H1 (cell line): ENCODE data around the gene UBAP2L. TPM values are rescaled to one million over a fixed set of nuclear protein-coding genes. Genes with fewer than 3 reads are reported as not detected.

ENCODE experiments used
- CTCF ChIA-PET: fragments of 300-600 bp; sonication (Branson Sonifier 250); formaldehyde crosslinking; loops from one replicate; lab custom pipeline; 2021; ENCODE audit not compliant: partially characterized antibody; lab: Charles Lee
- POLR2A ChIA-PET: fragments of 300-600 bp; sonication (Branson Sonifier 250); formaldehyde crosslinking; loops from one replicate; lab custom pipeline; 2021; ENCODE audit warnings: inconsistent platforms; ENCODE audit not compliant: partially characterized antibody; lab: Charles Lee
- DNase-seq, 2 experiments: peaks; one replicate each; pipeline versions ENCODE4 v3.0.0 to v3.0.0-alpha.2; 2010 to 2022; ENCODE audit warnings: low spot score in 2 of 2, low read depth in 1 of 2, mixed read lengths in 1 of 2
- FAIRE-seq: peaks from 2 replicates; lab custom pipeline; 2011; peaks lifted over from hg19 to GRCh38; lab: Jason Lieb, UNC
- H2AFZ ChIP-seq: 2 replicates; pipeline ENCODE4 v1.8.1; 2012; ENCODE audit warnings: low read length, inconsistent platforms
- H2AK5ac ChIP-seq: 2 replicates; pipeline ENCODE4 v1.6.1; 2013; ENCODE audit warnings: low read depth, low read length
- H2BK120ac ChIP-seq: replicated peaks from 2 replicates; pipeline ENCODE3; 2013; ENCODE audit warnings: low read depth, low read length, inconsistent platforms
- H2BK12ac ChIP-seq: 2 replicates; pipeline ENCODE4 v1.6.1; 2013; ENCODE audit warnings: low read depth, low read length
- H2BK15ac ChIP-seq: 2 replicates; pipeline ENCODE4 v1.6.1; 2013; ENCODE audit warnings: low read length
- H2BK20ac ChIP-seq: 2 replicates; pipeline ENCODE4 v1.6.1; 2013; ENCODE audit warnings: low read length
- H2BK5ac ChIP-seq: 2 replicates; pipeline ENCODE4 v1.6.1; 2013; ENCODE audit warnings: low read depth, low read length
- H3K14ac ChIP-seq: 2 replicates; pipeline ENCODE4 v1.6.1; 2013; ENCODE audit warnings: inconsistent platforms; ENCODE audit not compliant: insufficient read length
- H3K18ac ChIP-seq: 2 replicates; pipeline ENCODE4 v1.6.1; 2013; ENCODE audit warnings: low read length; ENCODE audit errors: extremely low read depth
- H3K23ac ChIP-seq: 2 replicates; pipeline ENCODE4 v1.6.1; 2013; ENCODE audit warnings: inconsistent platforms; ENCODE audit not compliant: insufficient read length
- H3K23me2 ChIP-seq: 2 replicates; pipeline ENCODE4 v1.6.1; 2013; ENCODE audit warnings: low read depth, low read length
- H3K27ac ChIP-seq: 2 replicates; pipeline ENCODE4 v1.6.1; 2011; ENCODE audit warnings: low read depth, low read length, inconsistent platforms
- H3K27me3 ChIP-seq, 4 experiments: replicated peaks in 1 of 4; 1 replicate in 1 of 4; 2 replicates in 3 of 4; pipeline versions ENCODE4 v1.6.1 to v1.8.1; 2011 to 2013; ENCODE audit warnings: low read length in 3 of 4, mild to moderate bottlenecking in 3 of 4, inconsistent platforms in 2 of 4, mixed read lengths in 2 of 4, moderate library complexity in 1 of 4; ENCODE audit not compliant: control insufficient read depth in 3 of 4, insufficient read depth in 3 of 4; ENCODE audit errors: extremely low read depth in 1 of 4
- H3K36me3 ChIP-seq, 4 experiments: 2 replicates each; pipeline versions ENCODE4 v1.6.1 to v1.8.1; 2011 to 2013; ENCODE audit warnings: mild to moderate bottlenecking in 4 of 4, low read length in 3 of 4, moderate library complexity in 2 of 4, control low read depth in 1 of 4, inconsistent platforms in 1 of 4; ENCODE audit not compliant: insufficient read depth in 4 of 4, control insufficient read depth in 2 of 4
- H3K4ac ChIP-seq: replicated peaks from 2 replicates; pipeline ENCODE3; 2013; ENCODE audit warnings: low read length, low read depth, mixed read lengths, inconsistent platforms; ENCODE audit not compliant: insufficient read length
- H3K4me1 ChIP-seq, 4 experiments: replicated peaks in 1 of 4; 1 replicate in 1 of 4; 2 replicates in 3 of 4; pipeline versions ENCODE4 v1.6.1 to v1.8.1; 2011 to 2013; ENCODE audit warnings: low read length in 3 of 4, inconsistent platforms in 2 of 4, mixed read lengths in 1 of 4; ENCODE audit not compliant: insufficient read depth in 4 of 4, control insufficient read depth in 3 of 4
- H3K4me2 ChIP-seq, 2 experiments: 2 replicates each; pipeline versions ENCODE4 v1.6.1 to v1.8.1; 2011 to 2013; ENCODE audit warnings: low read depth in 2 of 2, low read length in 2 of 2, control low read depth in 1 of 2, inconsistent platforms in 1 of 2, mild to moderate bottlenecking in 1 of 2; ENCODE audit not compliant: insufficient read depth in 1 of 2
- H3K4me3 ChIP-seq, 4 experiments: fragments of 200-600, 300-600 bp in 1 of 4; sonication (generic), shearing (Covaris generic), sonication (Bioruptor Twin) in 1 of 4; 2 replicates each; pipeline versions ENCODE4 v1.5.1 to v1.8.1; 2011 to 2016; ENCODE audit warnings: low read length in 4 of 4, low read depth in 3 of 4, control low read depth in 2 of 4, inconsistent platforms in 2 of 4, mild to moderate bottlenecking in 2 of 4, mixed read lengths in 1 of 4, moderate library complexity in 1 of 4; ENCODE audit not compliant: insufficient read depth in 2 of 4; ENCODE audit errors: extremely low read depth in 1 of 4
- H3K56ac ChIP-seq: replicated peaks from 2 replicates; pipeline ENCODE3; 2013; ENCODE audit warnings: low read depth, mild to moderate bottlenecking, mixed read lengths, low read length, inconsistent platforms; ENCODE audit not compliant: insufficient read length
- H3K79me1 ChIP-seq: 2 replicates; pipeline ENCODE4 v1.6.1; 2013; ENCODE audit warnings: low read depth, low read length, control low read depth
- H3K79me2 ChIP-seq, 2 experiments: 2 replicates each; pipeline versions ENCODE4 v1.6.1 to v1.8.1; 2012 to 2013; ENCODE audit warnings: low read length in 2 of 2, mild to moderate bottlenecking in 2 of 2, inconsistent platforms in 1 of 2; ENCODE audit not compliant: insufficient read depth in 2 of 2, control insufficient read depth in 1 of 2
- H3K9ac ChIP-seq, 4 experiments: replicated peaks in 1 of 4; 1 replicate in 1 of 4; 2 replicates in 3 of 4; pipeline versions ENCODE4 v1.6.1 to v1.8.1; 2011 to 2013; ENCODE audit warnings: low read depth in 3 of 4, low read length in 3 of 4, control low read depth in 2 of 4, mild to moderate bottlenecking in 2 of 4, moderate library complexity in 2 of 4, inconsistent platforms in 1 of 4; ENCODE audit errors: extremely low read depth in 1 of 4
- H3K9me3 ChIP-seq, 2 experiments: 2 replicates each; pipeline versions ENCODE4 v1.6.1 to v1.8.1; 2012 to 2013; ENCODE audit warnings: mild to moderate bottlenecking in 2 of 2, moderate library complexity in 2 of 2, control low read depth in 1 of 2, inconsistent platforms in 1 of 2, low read depth in 1 of 2, low read length in 1 of 2, mixed read lengths in 1 of 2; ENCODE audit not compliant: insufficient read depth in 2 of 2
- H4K20me1 ChIP-seq, 2 experiments: replicated peaks in 1 of 2; 2 replicates each; pipeline versions ENCODE3 to v1.8.1; 2011 to 2013; ENCODE audit warnings: inconsistent platforms in 2 of 2, low read length in 2 of 2, mild to moderate bottlenecking in 1 of 2; ENCODE audit not compliant: insufficient read depth in 2 of 2, control insufficient read depth in 1 of 2
- H4K5ac ChIP-seq: 2 replicates; pipeline ENCODE4 v1.6.1; 2013; ENCODE audit warnings: low read length, low read depth, mixed read lengths, inconsistent platforms; ENCODE audit not compliant: insufficient read length
- H4K8ac ChIP-seq: 2 replicates; pipeline ENCODE4 v1.8.0; 2013; ENCODE audit warnings: mild to moderate bottlenecking, moderate library complexity, low read length, inconsistent platforms; ENCODE audit not compliant: insufficient read depth; ENCODE audit errors: extremely low read depth
- H4K91ac ChIP-seq: replicated peaks from 2 replicates; pipeline ENCODE3; 2013; ENCODE audit warnings: low read length, mixed read lengths, inconsistent platforms; ENCODE audit not compliant: insufficient read length
- BACH1 ChIP-seq: IDR thresholded peaks from 2 replicates; pipeline ENCODE4 v1.6.1; 2012; ENCODE audit warnings: low read length, improper control_type of control experiment
- EZH2 ChIP-seq: fragments of 200-600 bp; sonication (generic); IDR thresholded peaks from 2 replicates; pipeline ENCODE4 v1.7.1; 2012; ENCODE audit warnings: low read depth, mild to moderate bottlenecking, moderate library complexity, low read length, inconsistent platforms; ENCODE audit not compliant: severe bottlenecking
- FOSL1 ChIP-seq: IDR thresholded peaks from 2 replicates; pipeline ENCODE4 v1.6.1; 2011; ENCODE audit warnings: mild to moderate bottlenecking, low read depth, low read length, moderate library complexity; ENCODE audit not compliant: insufficient read depth
- KDM4A ChIP-seq: IDR thresholded peaks from one replicate; pipeline ENCODE4 v1.7.1; 2012; ENCODE audit warnings: low read depth, mild to moderate bottlenecking, moderate library complexity, low read length, inconsistent platforms; ENCODE audit not compliant: severe bottlenecking
- MAFK ChIP-seq: IDR thresholded peaks from 2 replicates; pipeline ENCODE4 v1.6.1; 2012; ENCODE audit warnings: low read depth, mild to moderate bottlenecking, improper control_type of control experiment, low read length
- POLR2A ChIP-seq, 2 experiments: IDR thresholded peaks; 1 replicate in 1 of 2; 2 replicates in 1 of 2; pipeline ENCODE4 v1.6.1; 2011; ENCODE audit warnings: low read depth in 2 of 2, low read length in 2 of 2, mild to moderate bottlenecking in 2 of 2; ENCODE audit errors: control extremely low read depth in 1 of 2
- POLR2AphosphoS5 ChIP-seq: IDR thresholded peaks from 2 replicates; pipeline ENCODE4 v1.6.1; 2011; ENCODE audit warnings: low read depth, low read length
- POU5F1 ChIP-seq: IDR thresholded peaks from 2 replicates; pipeline ENCODE4 v1.6.1; 2011; ENCODE audit warnings: low read depth, mild to moderate bottlenecking, low read length, moderate library complexity
- RFX5 ChIP-seq: IDR thresholded peaks from 2 replicates; pipeline ENCODE4 v1.6.1; 2011; ENCODE audit warnings: low read depth, low read length, improper control_type of control experiment, borderline replicate concordance
- RNF2 ChIP-seq: fragments of 200-900, 300-1000 bp; sonication (generic); IDR thresholded peaks from 2 replicates; pipeline ENCODE4 v1.7.1; 2016; ENCODE audit warnings: borderline replicate concordance, low read depth, mild to moderate bottlenecking, antibody characterized with exemption, low read length; ENCODE audit not compliant: poor library complexity, severe bottlenecking; ENCODE audit errors: missing control alignments
- SP2 ChIP-seq: IDR thresholded peaks from 2 replicates; pipeline ENCODE4 v1.6.1; 2012; ENCODE audit warnings: mild to moderate bottlenecking, low read length, inconsistent platforms
- TBP ChIP-seq: IDR thresholded peaks from 2 replicates; pipeline ENCODE4 v1.6.1; 2011; ENCODE audit warnings: low read depth, low read length, improper control_type of control experiment
- TCF12 ChIP-seq: IDR thresholded peaks from 2 replicates; pipeline ENCODE4 v1.6.1; 2011; ENCODE audit warnings: low read depth, mild to moderate bottlenecking, low read length
- WGBS, 2 experiments: shearing (Covaris generic) in 1 of 2; methylation state at CpG; one replicate each; pipeline versions ENCODE4 v1.1.6 to v1.1.7; 2013 to 2015; ENCODE audit warnings: low lambda C conversion rate in 2 of 2, mixed read lengths in 2 of 2, inconsistent platforms in 1 of 2, low coverage in 1 of 2, missing lambda C conversion rate in 1 of 2; ENCODE audit not compliant: insufficient replicate concordance in 2 of 2, insufficient coverage in 1 of 2, insufficient read length in 1 of 2; ENCODE audit errors: extremely low coverage in 1 of 2, missing lambda C conversion rate in 1 of 2; 5-methylcytosine and 5-hydroxymethylcytosine counted together
- polyA plus RNA-seq, 7 experiments: library from polyadenylated mRNA; depleted of rRNA in 3 of 7; stranded (reverse) in 5 of 7; unstranded in 2 of 7; fragments of >200 nt in 5 of 7; fragments of 200-250 nt in 2 of 7; gene quantifications; 1 replicate in 5 of 7; 2 replicates in 1 of 7; 4 replicates in 1 of 7; pipeline versions ENCODE4 v1.2.1 to v1.2.3, GENCODE V29; 2011 to 2013; ENCODE audit warnings: missing spikeins in 2 of 7, mixed read lengths in 2 of 7
- total RNA-seq: library from RNA; stranded (reverse); fragmentation: NEBNext Ultra II Directional; extraction: Animal tissue kit (Norgen Biotek cat#: 25700); gene quantifications from 2 replicates; pipeline ENCODE4 v1.2.1, GENCODE V29; 2021
- TF ChIP-seq, protein P1 (sequence below): IDR thresholded peaks from 2 replicates; pipeline ENCODE4 v1.6.1; 2011; ENCODE audit warnings: low read length, improper control_type of control experiment

UBAP2L gene
- total and polyA plus RNA-seq, 2 of the 8 experiments (the other 6 are each of a cell fraction or from before 2014, with no cell fraction given) = 254 to 349 TPM

DNA sequence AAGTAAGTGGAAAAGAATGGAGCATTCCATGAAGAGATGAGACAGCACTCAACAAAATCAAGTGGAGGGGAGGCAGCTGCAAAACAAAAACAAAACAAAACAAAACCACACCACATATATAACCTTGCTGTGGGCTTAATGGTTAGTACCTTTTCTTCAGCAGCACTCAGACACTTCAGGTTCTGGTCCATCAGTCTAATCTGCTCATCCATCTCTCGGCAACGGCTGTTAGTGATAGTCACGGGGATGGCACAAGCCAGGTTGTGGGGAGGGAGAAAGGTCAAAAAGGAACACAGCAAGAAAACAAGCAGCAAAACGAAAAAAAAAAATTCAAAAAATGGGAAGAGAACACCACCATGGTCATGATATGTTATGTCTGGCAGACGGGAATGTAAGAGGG, 48.9 kb upstream of the UBAP2L start:
- Histone ChIP-seq H2BK5ac (no peak overlapping the region), H4K8ac (no peak overlapping the region), H3K4me1 (no peaks in the 10 kb centered on the region; a peak in 1 of 7 replicates), H3K23me2 (no peaks in the 10 kb centered on the region), H3K36me3 (peaks cover 32 to 83% (median 75%) of the 10 kb centered on the region in 4 experiments), H3K4ac (no peak overlapping the region), H3K79me1 (peaks cover 4% of the 10 kb centered on the region; the same call in 1 of the 2 replicates), H3K14ac (no peak overlapping the region), H2BK20ac (no peak overlapping the region), H3K56ac (no peak overlapping the region), H3K9ac (no peak overlapping the region), H4K5ac (no peak overlapping the region), H3K79me2 (peaks cover 10 to 40% of the 10 kb centered on the region in 2 experiments), H3K23ac (no peak overlapping the region), H3K18ac (no peak overlapping the region), H3K4me3 (no peak overlapping the region), H2BK12ac (no peak overlapping the region), H2AFZ (no peak overlapping the region), H3K27me3 (no peaks in the 10 kb centered on the region), H4K20me1 (peaks cover under 1 to 11% of the 10 kb centered on the region in 2 experiments), H2BK120ac (no peak overlapping the region), H3K4me2 (no peak overlapping the region), H4K91ac (no peak overlapping the region), H2BK15ac (no peak overlapping the region), H2AK5ac (no peak overlapping the region), H3K27ac (no peak overlapping the region), H3K9me3 (no peaks in the 10 kb centered on the region)
- WGBS, 2 experiments = 92% methylated on average over 5 of the region's 5 CpGs; no CpG with 5 or more reads in 1 of the 2 experiments
- DNase-seq (no peak), FAIRE-seq (no peak)
- POLR2A ChIA-PET = interaction anchor here (0.9 to 1.7 kb wide), 2 partner anchors 14 to 17 kb away, joined by 3 to 5 read pairs; partner anchors contain the start of gene NUP210L
- CTCF ChIA-PET = interaction anchor here (1.4 kb wide), 1 partner anchor 26 kb away, joined by 3 read pairs; no protein-coding TSS in a partner anchor
- TF ChIP-seq SP2 (no peak), TBP (no peak), POU5F1 (no peak), RNF2 (no peak), KDM4A (no peak), BACH1 (no peak), POLR2A (IDR thresholded peaks at IDR 0.05; ENCODE audit: control extremely low read depth in 1 of 2, low read depth in 2 of 2, low read length in 2 of 2) (no peak), MAFK (no peak), POLR2AphosphoS5 (no peak), EZH2 (no peak), FOSL1 (no peak), TCF12 (no peak), RFX5 (no peak)
- TF ChIP-seq, protein P1, sequence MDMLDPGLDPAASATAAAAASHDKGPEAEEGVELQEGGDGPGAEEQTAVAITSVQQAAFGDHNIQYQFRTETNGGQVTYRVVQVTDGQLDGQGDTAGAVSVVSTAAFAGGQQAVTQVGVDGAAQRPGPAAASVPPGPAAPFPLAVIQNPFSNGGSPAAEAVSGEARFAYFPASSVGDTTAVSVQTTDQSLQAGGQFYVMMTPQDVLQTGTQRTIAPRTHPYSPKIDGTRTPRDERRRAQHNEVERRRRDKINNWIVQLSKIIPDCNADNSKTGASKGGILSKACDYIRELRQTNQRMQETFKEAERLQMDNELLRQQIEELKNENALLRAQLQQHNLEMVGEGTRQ = no peak
